Stimulated activated CD8-positive, alpha-beta memory T cell treated with anti-CD3 and anti-CD28 coated beads, Interleukin-12 subunit alpha, Interleukin-12 subunit beta, amount 100 ng/mL, for 24 hours (primary cell): ENCODE measurements around the gene ANKAR.
A peak's percentile ranks its signal among the peaks of the same experiment; 100 is the strongest.
"Not testable (repeated sequence)": the region's sequence is repeated elsewhere in the genome, so short reads cannot be mapped to it uniquely, and the experiment has no call there.

ENCODE experiments used
- DNase-seq: peaks from one replicate; pipeline ENCODE4 v3.0.0-alpha.2; 2020; ENCODE audit errors: extremely low read depth

ANKAR gene

GRCh38 chr2:189674374-189675112 is at the start of gene ANKAR:
TSS of gene ANKAR (plus strand) at chr2:189674670. CDS start at chr2:189676491, 1,821 bp downstream.
- DNase-seq, result peak; percentile 55

- no peak for DNase-seq
Observed at GRCh38 chr2:189625636-189626035, 48.8 kb upstream of the ANKAR start.

- no peak for DNase-seq
Observed at GRCh38 chr2:189627789-189628188, 46.7 kb upstream of the ANKAR start.

- DNase-seq, result no peak
Observed at GRCh38 chr2:189628817-189629530, 45.5 kb upstream of the ANKAR start.

GRCh38 chr2:189629531-189630453 is 44.7 kb upstream of the ANKAR start:
- no peak for DNase-seq

GRCh38 chr2:189631849-189632248 is 42.6 kb upstream of the ANKAR start:
- DNase-seq, result no peak

- DNase-seq, result no peak
Observed at GRCh38 chr2:189633392-189633811, 41.1 kb upstream of the ANKAR start.

- DNase-seq, result no peak
Observed at GRCh38 chr2:189635353-189635752, 39.1 kb upstream of the ANKAR start.

GRCh38 chr2:189638301-189639006 is 36.0 kb upstream of the ANKAR start:
- DNase-seq, result no peak

GRCh38 chr2:189639007-189639609 is 35.4 kb upstream of the ANKAR start:
- DNase-seq, result no peak

GRCh38 chr2:189641002-189641401 is 33.5 kb upstream of the ANKAR start:
- DNase-seq, result no peak

GRCh38 chr2:189641590-189641989 is 32.9 kb upstream of the ANKAR start:
- DNase-seq, result no peak

- DNase-seq, result no peak
Observed at GRCh38 chr2:189646521-189646920, 27.9 kb upstream of the ANKAR start.

GRCh38 chr2:189648846-189649509 is 25.5 kb upstream of the ANKAR start:
- DNase-seq, result no peak

- DNase-seq, result no peak
Observed at GRCh38 chr2:189651284-189651683, 23.2 kb upstream of the ANKAR start.

- not testable (repeated sequence) for DNase-seq
Observed at GRCh38 chr2:189653464-189653863, 21.0 kb upstream of the ANKAR start.

GRCh38 chr2:189654641-189655040 is 19.8 kb upstream of the ANKAR start:
- DNase-seq, result no peak

GRCh38 chr2:189657867-189658266 is 16.6 kb upstream of the ANKAR start:
- DNase-seq, result no peak

GRCh38 chr2:189658306-189659212 is 15.9 kb upstream of the ANKAR start:
- DNase-seq, result no peak
